ENCODE measurements around the gene KCNH5.
"Not testable (repeated sequence)": the region's sequence is repeated elsewhere in the genome, so short reads cannot be mapped to it uniquely, and the experiment has no call there.

The KCNH5 gene

GRCh38 chr14:62807636-62808035, 237.6 kb downstream of the KCNH5 start:
- TF ChIP-seq CTCF (conservative IDR thresholded peaks at IDR 0.05): no peak
- TF ChIP-seq ZFX (IDR thresholded peaks at IDR 0.05): no peak
- no peak overlapping the region for H3K27ac ChIP-seq

- TF ChIP-seq CTCF (conservative IDR thresholded peaks at IDR 0.05): no peak
- TF ChIP-seq ZFX (IDR thresholded peaks at IDR 0.05): no peak
- no peak overlapping the region for H3K27ac ChIP-seq
These were observed 244.7 kb downstream of the KCNH5 start for GRCh38 chr14:62800577-62800976.

GRCh38 chr14:62796431-62796830, 248.8 kb downstream of the KCNH5 start:
- no peak overlapping the region for H3K27ac ChIP-seq
- TF ChIP-seq ZFX (IDR thresholded peaks at IDR 0.05): no peak
- TF ChIP-seq CTCF (conservative IDR thresholded peaks at IDR 0.05): no peak

GRCh38 chr14:62792578-62792977, 252.7 kb downstream of the KCNH5 start:
- no peak overlapping the region for H3K27ac ChIP-seq
- TF ChIP-seq ZFX (IDR thresholded peaks at IDR 0.05): no peak
- TF ChIP-seq CTCF (conservative IDR thresholded peaks at IDR 0.05): no peak

- H3K27ac ChIP-seq: not testable (repeated sequence)
These were observed 263.9 kb downstream of the KCNH5 start for GRCh38 chr14:62781328-62781727.

- no peak overlapping the region for H3K27ac ChIP-seq
- TF ChIP-seq ZFX (IDR thresholded peaks at IDR 0.05): no peak
- TF ChIP-seq CTCF (conservative IDR thresholded peaks at IDR 0.05): no peak
These were observed 266.4 kb downstream of the KCNH5 start for GRCh38 chr14:62778852-62779251.

GRCh38 chr14:62778310-62778709, 266.9 kb downstream of the KCNH5 start:
- no peak overlapping the region for H3K27ac ChIP-seq
- TF ChIP-seq ZFX (IDR thresholded peaks at IDR 0.05) (no peak), CTCF (conservative IDR thresholded peaks at IDR 0.05) (no peak)

- H3K27ac ChIP-seq: no peak overlapping the region
- TF ChIP-seq CTCF (conservative IDR thresholded peaks at IDR 0.05): no peak
- TF ChIP-seq ZFX (IDR thresholded peaks at IDR 0.05): no peak
These were observed 267.7 kb downstream of the KCNH5 start for GRCh38 chr14:62777510-62777909.

Data from C4-2B (cell line).